GM12878 (cell line): Measurements from ENCODE around the gene ACSF2. TPM values are rescaled to one million over a fixed set of nuclear protein-coding genes. Genes with fewer than 3 reads are reported as not detected.

ENCODE experiments used
- ASH2L ChIP-seq: fragments of 300-600, 200-600 bp; sonication (generic); IDR thresholded peaks from 2 replicates; pipeline ENCODE4 v1.6.1; 2017; ENCODE audit warnings: low read depth, mild to moderate bottlenecking, borderline replicate concordance
- CHD1 ChIP-seq: IDR thresholded peaks from 2 replicates; pipeline ENCODE4 v1.6.1; 2012; ENCODE audit warnings: low read depth, low read length, improper control_type of control experiment
- CREM ChIP-seq: IDR thresholded peaks from 2 replicates; pipeline ENCODE4 v1.6.1; 2014; ENCODE audit warnings: antibody characterized with exemption, low read depth
- ELK1 ChIP-seq: IDR thresholded peaks from 2 replicates; pipeline ENCODE4 v1.6.1; 2012; ENCODE audit warnings: low read depth, low read length, improper control_type of control experiment
- GABPA ChIP-seq: IDR thresholded peaks from 2 replicates; pipeline ENCODE4 v1.6.1; 2014; ENCODE audit warnings: antibody characterized with exemption, low read depth, mild to moderate bottlenecking, inconsistent platforms
- IKZF1 ChIP-seq: fragments of 450-650 bp; conservative IDR thresholded peaks from 2 replicates; pipeline ENCODE4 v1.6.1; 2017; ENCODE audit warnings: antibody characterized with exemption, mild to moderate bottlenecking
- JUNB ChIP-seq: IDR thresholded peaks from 2 replicates; pipeline ENCODE4 v1.6.1; 2016; ENCODE audit warnings: antibody characterized with exemption, mild to moderate bottlenecking
- MTA2 ChIP-seq: fragments of 450-650 bp; IDR thresholded peaks from 2 replicates; pipeline ENCODE4 v1.6.1; 2016; ENCODE audit warnings: low read depth, mild to moderate bottlenecking, moderate library complexity
- NBN ChIP-seq: fragments of 450-650 bp; IDR thresholded peaks from 2 replicates; pipeline ENCODE4 v1.6.1; 2016
- PAX8 ChIP-seq: fragments of 450-650 bp; IDR thresholded peaks from 2 replicates; pipeline ENCODE4 v1.6.1; 2017; ENCODE audit warnings: mild to moderate bottlenecking, moderate library complexity
- PBX3 ChIP-seq: IDR thresholded peaks from 2 replicates; pipeline ENCODE4 v1.6.1; 2011; ENCODE audit warnings: mild to moderate bottlenecking, low read depth, low read length, moderate library complexity; ENCODE audit not compliant: insufficient replicate concordance
- POLR2A ChIP-seq: IDR thresholded peaks from 2 replicates; pipeline ENCODE4 v1.6.1; 2011; ENCODE audit warnings: low read depth, mild to moderate bottlenecking, low read length
- POLR2AphosphoS2 ChIP-seq: IDR thresholded peaks from 2 replicates; pipeline ENCODE4 v1.6.1; 2011; ENCODE audit warnings: low read depth, mild to moderate bottlenecking, low read length, improper control_type of control experiment, moderate library complexity
- RCOR1 ChIP-seq: conservative IDR thresholded peaks from 2 replicates; pipeline ENCODE4 v1.6.1; 2012; ENCODE audit warnings: low read depth, low read length, improper control_type of control experiment
- SKIL ChIP-seq: fragments of 450-650 bp; IDR thresholded peaks from 2 replicates; pipeline ENCODE4 v1.6.1; 2017; ENCODE audit warnings: mild to moderate bottlenecking, low read depth, inconsistent platforms; ENCODE audit not compliant: poor library complexity, severe bottlenecking
- SREBF1 ChIP-seq: IDR thresholded peaks from 2 replicates; pipeline ENCODE4 v1.6.1; 2012; ENCODE audit warnings: mild to moderate bottlenecking, low read length
- SUZ12 ChIP-seq: fragments of 200-600 bp; sonication (generic); IDR thresholded peaks from one replicate; pipeline ENCODE4 v1.6.1; 2018; ENCODE audit warnings: antibody characterized with exemption, mild to moderate bottlenecking; ENCODE audit not compliant: unreplicated experiment
- TBL1XR1 ChIP-seq: IDR thresholded peaks from 2 replicates; pipeline ENCODE4 v1.6.1; 2012; ENCODE audit warnings: low read depth, low read length, improper control_type of control experiment
- TCF7 ChIP-seq: IDR thresholded peaks from 2 replicates; pipeline ENCODE4 v1.6.1; 2014; ENCODE audit warnings: antibody characterized with exemption, borderline replicate concordance
- polyA plus RNA-seq, 11 experiments: library from polyadenylated mRNA; depleted of rRNA in 4 of 11; unstranded in 6 of 11; stranded (reverse) in 5 of 11; fragments of >200 nt; fragmentation: Nextera tagmentation in 4 of 11; fragmentation: Illumina TruSeq in 1 of 11; extraction: Ambion mirVana in 4 of 11; extraction: Trizol in 1 of 11; gene quantifications; 1 replicate in 1 of 11; 2 replicates in 10 of 11; pipeline versions ENCODE4 v1.2.1 to v1.2.3, GENCODE V29; 2011 to 2016; ENCODE audit warnings: inconsistent platforms in 2 of 11, missing spikeins in 2 of 11, low read depth in 1 of 11
- total RNA-seq, 4 experiments: library from RNA; depleted of rRNA in 3 of 4; stranded (reverse); fragments of >200 nt in 3 of 4; fragmentation: Illumina TruSeq in 1 of 4; extraction: Trizol in 1 of 4; gene quantifications; 2 replicates each; pipeline versions ENCODE4 v1.2.1 to v1.2.3, GENCODE V29; 2013 to 2021
- TF ChIP-seq, protein P1 (sequence below): fragments of 450-650 bp; IDR thresholded peaks from 2 replicates; pipeline ENCODE4 v1.6.1; 2016; ENCODE audit warnings: mild to moderate bottlenecking
- TF ChIP-seq, protein P2 (sequence below): fragments of 450-650 bp; IDR thresholded peaks from 2 replicates; pipeline ENCODE4 v1.6.1; 2016; ENCODE audit warnings: mild to moderate bottlenecking
- TF ChIP-seq, protein P3 (sequence below): IDR thresholded peaks from 2 replicates; pipeline ENCODE4 v1.6.1; 2011; ENCODE audit warnings: low read depth, low read length, improper control_type of control experiment, borderline replicate concordance

Gene ACSF2
- total and polyA plus RNA-seq, 10 of the 15 experiments (the other 5 are each of a cell fraction or from before 2014, with no cell fraction given), result 7.1 to 32.8 (median 16.8) TPM

DNA sequence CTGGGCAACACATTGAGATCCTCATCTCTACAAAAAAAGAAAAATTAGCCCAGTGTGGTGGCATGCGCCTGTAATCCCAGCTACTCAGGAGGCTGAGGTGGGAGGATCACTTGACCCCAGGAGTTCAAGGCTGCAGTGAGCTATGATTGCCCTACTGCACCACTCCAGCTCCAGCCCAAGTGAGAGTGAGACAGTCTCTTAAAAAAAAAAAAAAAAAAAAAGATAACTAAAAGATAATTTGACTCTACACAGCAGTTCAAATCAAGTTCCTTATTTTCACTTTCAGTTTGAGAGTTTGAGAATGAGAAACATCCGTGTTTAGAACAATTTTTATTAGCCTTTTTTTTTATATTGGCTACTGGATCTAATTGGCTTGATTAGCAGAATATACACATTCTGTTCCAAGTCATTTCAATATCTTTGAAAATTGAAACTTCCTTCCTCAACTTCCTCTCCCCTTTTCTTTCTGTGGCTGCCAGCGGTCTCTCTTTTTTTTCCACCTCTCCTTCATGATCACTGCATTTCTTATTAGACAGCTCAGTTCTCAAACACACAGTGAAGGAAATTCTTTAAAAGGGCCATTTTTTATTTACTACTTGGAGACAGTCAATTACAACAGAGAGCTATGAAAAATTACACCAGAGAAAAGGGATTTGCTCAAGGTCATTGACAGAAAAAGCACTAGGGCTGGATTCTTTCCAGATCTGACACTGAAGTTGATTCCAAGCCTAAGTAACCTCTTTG, 4.5 kb upstream of the ACSF2 start (continued):
- TF ChIP-seq PBX3 (no peak), MTA2 (peak; percentile 60; the same call in 1 of the 2 replicates), RCOR1 (no peak), CHD1 (no peak), TCF7 (no peak), NBN (peak; percentile 73; the same call in 1 of the 2 replicates), SUZ12 (no peak), JUNB (peak; percentile 57), ELK1 (no peak), SKIL (peak; percentile 74), PAX8 (0 out of 2 replicates have a peak, but pooled peaks have one; percentile 22), POLR2A (no peak), GABPA (no peak), POLR2AphosphoS2 (no peak), IKZF1 (no peak), CREM (0 out of 2 replicates have a peak, but pooled peaks have one; percentile 9), TBL1XR1 (no peak), ASH2L (peak; percentile 97; the same call in 1 of the 2 replicates), SREBF1 (no peak)
- TF ChIP-seq, protein P1, sequence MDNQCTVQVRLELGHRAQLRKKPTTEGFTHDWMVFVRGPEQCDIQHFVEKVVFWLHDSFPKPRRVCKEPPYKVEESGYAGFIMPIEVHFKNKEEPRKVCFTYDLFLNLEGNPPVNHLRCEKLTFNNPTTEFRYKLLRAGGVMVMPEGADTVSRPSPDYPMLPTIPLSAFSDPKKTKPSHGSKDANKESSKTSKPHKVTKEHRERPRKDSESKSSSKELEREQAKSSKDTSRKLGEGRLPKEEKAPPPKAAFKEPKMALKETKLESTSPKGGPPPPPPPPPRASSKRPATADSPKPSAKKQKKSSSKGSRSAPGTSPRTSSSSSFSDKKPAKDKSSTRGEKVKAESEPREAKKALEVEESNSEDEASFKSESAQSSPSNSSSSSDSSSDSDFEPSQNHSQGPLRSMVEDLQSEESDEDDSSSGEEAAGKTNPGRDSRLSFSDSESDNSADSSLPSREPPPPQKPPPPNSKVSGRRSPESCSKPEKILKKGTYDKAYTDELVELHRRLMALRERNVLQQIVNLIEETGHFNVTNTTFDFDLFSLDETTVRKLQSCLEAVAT, result peak; percentile 64; the same call in 1 of the 2 replicates
- TF ChIP-seq, protein P2, sequence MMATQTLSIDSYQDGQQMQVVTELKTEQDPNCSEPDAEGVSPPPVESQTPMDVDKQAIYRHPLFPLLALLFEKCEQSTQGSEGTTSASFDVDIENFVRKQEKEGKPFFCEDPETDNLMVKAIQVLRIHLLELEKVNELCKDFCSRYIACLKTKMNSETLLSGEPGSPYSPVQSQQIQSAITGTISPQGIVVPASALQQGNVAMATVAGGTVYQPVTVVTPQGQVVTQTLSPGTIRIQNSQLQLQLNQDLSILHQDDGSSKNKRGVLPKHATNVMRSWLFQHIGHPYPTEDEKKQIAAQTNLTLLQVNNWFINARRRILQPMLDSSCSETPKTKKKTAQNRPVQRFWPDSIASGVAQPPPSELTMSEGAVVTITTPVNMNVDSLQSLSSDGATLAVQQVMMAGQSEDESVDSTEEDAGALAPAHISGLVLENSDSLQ, result no peak
- TF ChIP-seq, protein P3, sequence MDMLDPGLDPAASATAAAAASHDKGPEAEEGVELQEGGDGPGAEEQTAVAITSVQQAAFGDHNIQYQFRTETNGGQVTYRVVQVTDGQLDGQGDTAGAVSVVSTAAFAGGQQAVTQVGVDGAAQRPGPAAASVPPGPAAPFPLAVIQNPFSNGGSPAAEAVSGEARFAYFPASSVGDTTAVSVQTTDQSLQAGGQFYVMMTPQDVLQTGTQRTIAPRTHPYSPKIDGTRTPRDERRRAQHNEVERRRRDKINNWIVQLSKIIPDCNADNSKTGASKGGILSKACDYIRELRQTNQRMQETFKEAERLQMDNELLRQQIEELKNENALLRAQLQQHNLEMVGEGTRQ, result no peak
